HepG2 (cell line): ENCODE results near the gene TMEM235. TPM values are rescaled to one million over a fixed set of nuclear protein-coding genes. Genes with fewer than 3 reads are reported as not detected.

Experiments used
- CBX1 ChIP-seq: IDR thresholded peaks from one replicate; pipeline ENCODE4 v1.6.1; 2016; ENCODE audit warnings: antibody characterized with exemption, low read depth
- CHD2 ChIP-seq: IDR thresholded peaks from 2 replicates; pipeline ENCODE4 v1.6.1; 2011; ENCODE audit warnings: low read depth, low read length, improper control_type of control experiment
- CSRNP2 ChIP-seq: sonication (generic); formaldehyde crosslinking; conservative IDR thresholded peaks from 2 replicates; pipeline ENCODE4 v1.8.0; 2022; ENCODE audit warnings: low read depth, missing genetic modification reagents
- GABPB1 ChIP-seq: IDR thresholded peaks from 2 replicates; pipeline ENCODE4 v1.6.1; 2016; ENCODE audit warnings: mild to moderate bottlenecking, missing genetic modification reagents, moderate library complexity, missing compliant biosample characterization
- GTF2F1 ChIP-seq: fragments of 150-350 bp; IDR thresholded peaks from 2 replicates; pipeline ENCODE4 v1.6.1; 2014; ENCODE audit warnings: low read length
- HMG20B ChIP-seq: conservative IDR thresholded peaks from 2 replicates; pipeline ENCODE4 v1.6.1; 2016; ENCODE audit warnings: missing genetic modification reagents, missing compliant biosample characterization
- KDM3A ChIP-seq: IDR thresholded peaks from 2 replicates; pipeline ENCODE4 v1.6.1; 2018; ENCODE audit warnings: low read depth, missing compliant biosample characterization
- KLF11 ChIP-seq: IDR thresholded peaks from 2 replicates; pipeline ENCODE4 v1.6.1; 2016; ENCODE audit warnings: missing compliant biosample characterization
- MEF2D ChIP-seq: sonication (generic); formaldehyde crosslinking; IDR thresholded peaks from 2 replicates; pipeline ENCODE4 v1.5.1; 2020; ENCODE audit warnings: mild to moderate bottlenecking, missing genetic modification reagents
- NR2F1 ChIP-seq, 2 experiments: fragments of 450-650 bp in 1 of 2; formaldehyde crosslinking in 1 of 2; IDR thresholded peaks; 2 replicates each; pipeline versions ENCODE4 v1.5.0 to v1.6.1; 2016 to 2020; ENCODE audit warnings: mild to moderate bottlenecking in 1 of 2, missing compliant biosample characterization in 1 of 2, missing genetic modification reagents in 1 of 2, moderate library complexity in 1 of 2
- SRF ChIP-seq: IDR thresholded peaks from 2 replicates; pipeline ENCODE4 v1.6.1; 2011; ENCODE audit warnings: mild to moderate bottlenecking, low read depth, low read length, moderate library complexity
- ZMYM2 ChIP-seq: sonication (generic); formaldehyde crosslinking; IDR thresholded peaks from 2 replicates; pipeline ENCODE4 v1.8.0; 2022; ENCODE audit warnings: mild to moderate bottlenecking, missing genetic modification reagents
- ZNF180 ChIP-seq: sonication (generic); formaldehyde crosslinking; IDR thresholded peaks from 2 replicates; pipeline ENCODE4 v1.4.0; 2020; ENCODE audit warnings: low read depth, missing genetic modification reagents, borderline replicate concordance
- ZNF790 ChIP-seq: sonication (generic); formaldehyde crosslinking; IDR thresholded peaks from 2 replicates; pipeline ENCODE4 v1.8.0; 2022; ENCODE audit warnings: missing genetic modification reagents, mild to moderate bottlenecking, borderline replicate concordance
- ZSCAN20 ChIP-seq: sonication (generic); formaldehyde crosslinking; IDR thresholded peaks from 2 replicates; pipeline ENCODE4 v1.4.0; 2020; ENCODE audit warnings: missing genetic modification reagents, mild to moderate bottlenecking, borderline replicate concordance
- ZSCAN25 ChIP-seq: sonication (generic); formaldehyde crosslinking; IDR thresholded peaks from 2 replicates; pipeline ENCODE4 v1.8.0; 2022; ENCODE audit warnings: mild to moderate bottlenecking, missing genetic modification reagents
- ZSCAN9 ChIP-seq: IDR thresholded peaks from 2 replicates; pipeline ENCODE4 v1.6.1; 2016; ENCODE audit warnings: borderline replicate concordance
- ZUFSP ChIP-seq: sonication (generic); formaldehyde crosslinking; IDR thresholded peaks from 2 replicates; pipeline ENCODE4 v1.9.0; 2021; ENCODE audit warnings: missing genetic modification reagents, mild to moderate bottlenecking, borderline replicate concordance
- polyA plus RNA-seq, 8 experiments: library from polyadenylated mRNA; depleted of rRNA in 3 of 8; stranded (reverse) in 7 of 8; unstranded in 1 of 8; fragments of >200 nt; fragmentation: Illumina TruSeq in 4 of 8; extraction: Trizol in 4 of 8; gene quantifications; 2 replicates each; pipeline versions ENCODE4 v1.2.1 to v1.2.3, GENCODE V29; 2011 to 2016; ENCODE audit warnings: low read depth in 4 of 8, missing spikeins in 1 of 8, mixed read lengths in 1 of 8; ENCODE audit not compliant: insufficient read depth in 1 of 8
- total RNA-seq, 5 experiments: library from RNA; depleted of rRNA; stranded (reverse); fragments of >200 nt; fragmentation: Illumina TruSeq; extraction: Trizol; gene quantifications; 2 replicates each; pipeline ENCODE4 v1.2.3, GENCODE V29; 2016; ENCODE audit warnings: low read depth in 1 of 5
- TF ChIP-seq, protein P1 (sequence below), 2 experiments: IDR thresholded peaks; 2 replicates each; pipeline ENCODE4 v1.6.1; 2011 to 2012; ENCODE audit warnings: low read length in 2 of 2, borderline replicate concordance in 1 of 2, low read depth in 1 of 2, mild to moderate bottlenecking in 1 of 2, moderate library complexity in 1 of 2
- TF ChIP-seq, protein P2 (sequence below): sonication (generic); formaldehyde crosslinking; IDR thresholded peaks from 2 replicates; pipeline ENCODE4 v1.9.0; 2021; ENCODE audit warnings: missing genetic modification reagents, mild to moderate bottlenecking, borderline replicate concordance
- TF ChIP-seq, protein P3 (sequence below): sonication (generic); formaldehyde crosslinking; IDR thresholded peaks from 2 replicates; pipeline ENCODE4 v1.4.0; 2020; ENCODE audit warnings: mild to moderate bottlenecking, missing genetic modification reagents

The TMEM235 gene
- total and polyA plus RNA-seq, 2 of the 13 experiments (the other 11 are each of a cell fraction or from before 2014, with no cell fraction given) = not detected

GRCh38 chr17:78214016-78214705 lies 17.3 kb upstream of the TMEM235 start, which contains the start of gene BIRC5 (continued):
- TF ChIP-seq CSRNP2 (CRISPR knock-in tag) (no peak), ZMYM2 (CRISPR knock-in tag) (peak; percentile 93), ZSCAN25 (CRISPR knock-in tag) (no peak), ZSCAN20 (CRISPR knock-in tag) (peak; percentile 84; the same call in 1 of the 2 replicates), GTF2F1 (no peak), SRF (peak; percentile 81; the same call in 1 of the 2 replicates), ZUFSP (no peak), NR2F1 (CRISPR knock-in tag; IDR thresholded peaks at IDR 0.05) (no peak; a peak in 1 of 4 replicates), MEF2D (CRISPR knock-in tag) (peak; percentile 37; the same call in 1 of the 2 replicates), CHD2 (no peak; the same call in 1 of the 2 replicates), ZNF790 (CRISPR knock-in tag) (peak; percentile 10; the same call in 1 of the 2 replicates), GABPB1 (CRISPR knock-in tag) (peak; percentile 92), ZSCAN9 (CRISPR knock-in tag) (peak; percentile 72), KLF11 (CRISPR knock-in tag) (peak; percentile 82; the same call in 1 of the 2 replicates), ZNF180 (CRISPR knock-in tag) (peak; percentile 80; the same call in 1 of the 2 replicates), KDM3A (peak; percentile 78; the same call in 1 of the 2 replicates), HMG20B (CRISPR knock-in tag) (no peak), CBX1 (no peak)
- TF ChIP-seq, protein P1, sequence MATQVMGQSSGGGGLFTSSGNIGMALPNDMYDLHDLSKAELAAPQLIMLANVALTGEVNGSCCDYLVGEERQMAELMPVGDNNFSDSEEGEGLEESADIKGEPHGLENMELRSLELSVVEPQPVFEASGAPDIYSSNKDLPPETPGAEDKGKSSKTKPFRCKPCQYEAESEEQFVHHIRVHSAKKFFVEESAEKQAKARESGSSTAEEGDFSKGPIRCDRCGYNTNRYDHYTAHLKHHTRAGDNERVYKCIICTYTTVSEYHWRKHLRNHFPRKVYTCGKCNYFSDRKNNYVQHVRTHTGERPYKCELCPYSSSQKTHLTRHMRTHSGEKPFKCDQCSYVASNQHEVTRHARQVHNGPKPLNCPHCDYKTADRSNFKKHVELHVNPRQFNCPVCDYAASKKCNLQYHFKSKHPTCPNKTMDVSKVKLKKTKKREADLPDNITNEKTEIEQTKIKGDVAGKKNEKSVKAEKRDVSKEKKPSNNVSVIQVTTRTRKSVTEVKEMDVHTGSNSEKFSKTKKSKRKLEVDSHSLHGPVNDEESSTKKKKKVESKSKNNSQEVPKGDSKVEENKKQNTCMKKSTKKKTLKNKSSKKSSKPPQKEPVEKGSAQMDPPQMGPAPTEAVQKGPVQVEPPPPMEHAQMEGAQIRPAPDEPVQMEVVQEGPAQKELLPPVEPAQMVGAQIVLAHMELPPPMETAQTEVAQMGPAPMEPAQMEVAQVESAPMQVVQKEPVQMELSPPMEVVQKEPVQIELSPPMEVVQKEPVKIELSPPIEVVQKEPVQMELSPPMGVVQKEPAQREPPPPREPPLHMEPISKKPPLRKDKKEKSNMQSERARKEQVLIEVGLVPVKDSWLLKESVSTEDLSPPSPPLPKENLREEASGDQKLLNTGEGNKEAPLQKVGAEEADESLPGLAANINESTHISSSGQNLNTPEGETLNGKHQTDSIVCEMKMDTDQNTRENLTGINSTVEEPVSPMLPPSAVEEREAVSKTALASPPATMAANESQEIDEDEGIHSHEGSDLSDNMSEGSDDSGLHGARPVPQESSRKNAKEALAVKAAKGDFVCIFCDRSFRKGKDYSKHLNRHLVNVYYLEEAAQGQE (IDR thresholded peaks at IDR 0.05; ENCODE audit: borderline replicate concordance in 1 of 2, low read depth in 1 of 2, low read length in 2 of 2) = no peak
- TF ChIP-seq, protein P2, sequence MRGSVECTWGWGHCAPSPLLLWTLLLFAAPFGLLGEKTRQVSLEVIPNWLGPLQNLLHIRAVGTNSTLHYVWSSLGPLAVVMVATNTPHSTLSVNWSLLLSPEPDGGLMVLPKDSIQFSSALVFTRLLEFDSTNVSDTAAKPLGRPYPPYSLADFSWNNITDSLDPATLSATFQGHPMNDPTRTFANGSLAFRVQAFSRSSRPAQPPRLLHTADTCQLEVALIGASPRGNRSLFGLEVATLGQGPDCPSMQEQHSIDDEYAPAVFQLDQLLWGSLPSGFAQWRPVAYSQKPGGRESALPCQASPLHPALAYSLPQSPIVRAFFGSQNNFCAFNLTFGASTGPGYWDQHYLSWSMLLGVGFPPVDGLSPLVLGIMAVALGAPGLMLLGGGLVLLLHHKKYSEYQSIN (CRISPR knock-in tag) = no peak
- TF ChIP-seq, protein P3, sequence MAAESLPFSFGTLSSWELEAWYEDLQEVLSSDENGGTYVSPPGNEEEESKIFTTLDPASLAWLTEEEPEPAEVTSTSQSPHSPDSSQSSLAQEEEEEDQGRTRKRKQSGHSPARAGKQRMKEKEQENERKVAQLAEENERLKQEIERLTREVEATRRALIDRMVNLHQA = no peak; the same call in 1 of the 2 replicates
